ENCODE data around the gene F8. TPM values are rescaled to one million over a fixed set of nuclear protein-coding genes. Genes with fewer than 3 reads are reported as not detected.
"Not testable (repeated sequence)": the region's sequence is repeated elsewhere in the genome, so short reads cannot be mapped to it uniquely, and the experiment has no call there.

Gene F8
- total and polyA plus RNA-seq, 2 experiments from 2014 or later: 4.5 to 7.5 TPM

- Histone ChIP-seq H3K27ac (no peak overlapping the region), H3K27me3 (no peaks in the 10 kb centered on the region), H3K9me3 (ENCODE audit: low read depth) (no peaks in the 10 kb centered on the region), H3K4me1 (ENCODE audit: low read depth) (no peaks in the 10 kb centered on the region), H3K36me3 (no peaks in the 10 kb centered on the region), H3K4me3 (no peak overlapping the region)
- TF ChIP-seq CTCF (IDR thresholded peaks at IDR 0.05; ENCODE audit: low read depth, low read length): peak; percentile 61
- peak; percentile 62 to 89 for DNase-seq (ENCODE audit: low read depth in 1 of 2, low spot score in 1 of 2)
Observed at GRCh38 chrX:154918060-154918483, 104.5 kb downstream of the F8 start.

- DNase-seq (ENCODE audit: low read depth in 1 of 2, low spot score in 1 of 2): no peak
- no peak for TF ChIP-seq CTCF (IDR thresholded peaks at IDR 0.05; ENCODE audit: low read depth, low read length)
- no peaks in the 10 kb centered on the region for H3K4me1 ChIP-seq (ENCODE audit: low read depth)
Observed at GRCh38 chrX:154914052-154914451, 108.5 kb downstream of the F8 start.

GRCh38 chrX:154910528-154910927 is 112.0 kb downstream of the F8 start:
- H3K27ac ChIP-seq; DNase-seq (ENCODE audit: low read depth in 1 of 2, low spot score in 1 of 2); H3K27me3 ChIP-seq; H3K4me3 ChIP-seq; H3K9me3 ChIP-seq (ENCODE audit: low read depth); H3K4me1 ChIP-seq (ENCODE audit: low read depth); H3K36me3 ChIP-seq: not testable (repeated sequence)

More at GRCh38 chrX:154914052-154914451, 108.5 kb downstream of the F8 start:
- no peaks in the 10 kb centered on the region for H3K9me3 ChIP-seq (ENCODE audit: low read depth)
- H3K36me3 ChIP-seq: no peaks in the 10 kb centered on the region
- H3K27me3 ChIP-seq: no peaks in the 10 kb centered on the region
- H3K27ac ChIP-seq: no peak overlapping the region
- no peak overlapping the region for H3K4me3 ChIP-seq

- not testable (repeated sequence) for H3K4me3 ChIP-seq; H3K27me3 ChIP-seq; H3K36me3 ChIP-seq; H3K27ac ChIP-seq; H3K9me3 ChIP-seq (ENCODE audit: low read depth); H3K4me1 ChIP-seq (ENCODE audit: low read depth); DNase-seq (ENCODE audit: low read depth in 1 of 2, low spot score in 1 of 2)
Observed at GRCh38 chrX:154910048-154910447, 112.5 kb downstream of the F8 start.

GRCh38 chrX:154908821-154909220 is 113.7 kb downstream of the F8 start:
- no peak for TF ChIP-seq CTCF (IDR thresholded peaks at IDR 0.05; ENCODE audit: low read depth, low read length)
- Histone ChIP-seq H3K9me3 (ENCODE audit: low read depth) (no peaks in the 10 kb centered on the region), H3K27ac (no peak overlapping the region)

GRCh38 chrX:154902408-154902807 is 120.1 kb downstream of the F8 start:
- Histone ChIP-seq H3K27me3 (no peaks in the 10 kb centered on the region), H3K27ac (no peak overlapping the region), H3K4me3 (no peak overlapping the region), H3K4me1 (ENCODE audit: low read depth) (no peaks in the 10 kb centered on the region), H3K36me3 (no peaks in the 10 kb centered on the region), H3K9me3 (ENCODE audit: low read depth) (no peaks in the 10 kb centered on the region)
- no peak for DNase-seq (ENCODE audit: low read depth in 1 of 2, low spot score in 1 of 2)
- no peak for TF ChIP-seq CTCF (IDR thresholded peaks at IDR 0.05; ENCODE audit: low read depth, low read length)

More at GRCh38 chrX:154908821-154909220, 113.7 kb downstream of the F8 start:
- H3K4me1 ChIP-seq (ENCODE audit: low read depth): no peaks in the 10 kb centered on the region
- no peaks in the 10 kb centered on the region for H3K36me3 ChIP-seq
- H3K4me3 ChIP-seq: no peak overlapping the region
- DNase-seq (ENCODE audit: low read depth in 1 of 2, low spot score in 1 of 2): no peak
- H3K27me3 ChIP-seq: no peaks in the 10 kb centered on the region

GRCh38 chrX:154900323-154900722 is 122.2 kb downstream of the F8 start:
- no peaks in the 10 kb centered on the region for H3K9me3 ChIP-seq (ENCODE audit: low read depth)
- H3K27ac ChIP-seq: no peak overlapping the region
- DNase-seq (ENCODE audit: low read depth in 1 of 2, low spot score in 1 of 2): no peak
- H3K4me3 ChIP-seq: no peak overlapping the region
- no peaks in the 10 kb centered on the region for H3K4me1 ChIP-seq (ENCODE audit: low read depth)
- no peaks in the 10 kb centered on the region for H3K27me3 ChIP-seq
- no peak for TF ChIP-seq CTCF (IDR thresholded peaks at IDR 0.05; ENCODE audit: low read depth, low read length)
- H3K36me3 ChIP-seq: no peaks in the 10 kb centered on the region

Measured in cardiac muscle cell (in vitro differentiated cells and primary cell).